IMR-90 (cell line): Measurements from ENCODE around the gene PIP4K2A. TPM values are rescaled to one million over a fixed set of nuclear protein-coding genes. Genes with fewer than 3 reads are reported as not detected.
A peak's percentile ranks its signal among the peaks of the same experiment; 100 is the strongest.

Source experiments
- ATAC-seq: fragments of 200-7000 bp; cut with Tn5 transposase; 2 replicates; pipeline ENCODE4 v1.9.1; 2020; ENCODE audit warnings: low read depth, mild to moderate bottlenecking, moderate library complexity
- BruUV-seq: library from RNA; stranded (reverse); fragments of 400-500 nt; replicated peaks from 2 replicates; lab custom pipeline; 2021; lab: Mats Ljungman, UMichigan
- CTCF ChIA-PET: fragments of 300-600 bp; formaldehyde crosslinking; extraction: SDS; loops from one replicate; lab custom pipeline; 2021; ENCODE audit warnings: antibody characterized with exemption; lab: Yijun Ruan, JAX
- POLR2A ChIA-PET: fragments of 300-600 bp; sonication (Branson Sonifier 250); formaldehyde crosslinking; loops from one replicate; lab custom pipeline; 2022; ENCODE audit warnings: antibody characterized with exemption; ENCODE audit not compliant: unreplicated experiment; lab: Charles Lee
- DNase-seq: peaks from one replicate; pipeline ENCODE4 v3.0.0; 2013
- H2AFZ ChIP-seq: replicated peaks from 2 replicates; pipeline ENCODE3; 2013; ENCODE audit warnings: low read length, mild to moderate bottlenecking; ENCODE audit not compliant: poor library complexity
- H2AK5ac ChIP-seq: 2 replicates; pipeline ENCODE4 v1.6.1; 2013; ENCODE audit warnings: low read depth, low read length, inconsistent platforms
- H2AK9ac ChIP-seq: replicated peaks from 2 replicates; pipeline ENCODE3; 2013; ENCODE audit warnings: mild to moderate bottlenecking, low read depth, low read length, moderate library complexity; ENCODE audit not compliant: poor library complexity
- H2BK120ac ChIP-seq: 2 replicates; pipeline ENCODE4 v1.6.1; 2013; ENCODE audit warnings: low read depth, low read length, inconsistent platforms
- H2BK15ac ChIP-seq: 3 replicates; pipeline ENCODE4 v1.6.1; 2013; ENCODE audit warnings: low read depth, low read length, inconsistent platforms
- H2BK20ac ChIP-seq: 2 replicates; pipeline ENCODE4 v1.6.1; 2013; ENCODE audit warnings: low read depth, mild to moderate bottlenecking, inconsistent platforms, low read length, moderate library complexity
- H2BK5ac ChIP-seq: 2 replicates; pipeline ENCODE4 v1.6.1; 2013; ENCODE audit warnings: mild to moderate bottlenecking, low read depth, low read length, inconsistent platforms; ENCODE audit not compliant: poor library complexity, severe bottlenecking
- H3K14ac ChIP-seq: replicated peaks from 2 replicates; pipeline ENCODE4 v1.6.1; 2013; ENCODE audit warnings: low read depth, low read length, inconsistent platforms
- H3K18ac ChIP-seq: 2 replicates; pipeline ENCODE4 v1.6.1; 2013; ENCODE audit warnings: low read depth, low read length, control low read depth
- H3K23ac ChIP-seq: 2 replicates; pipeline ENCODE4 v1.6.1; 2013; ENCODE audit warnings: low read depth, low read length, inconsistent platforms
- H3K27ac ChIP-seq: 2 replicates; pipeline ENCODE4 v1.5.1; 2013; ENCODE audit warnings: mild to moderate bottlenecking, control low read depth, low read length; ENCODE audit not compliant: insufficient read depth
- H3K27me3 ChIP-seq: 2 replicates; pipeline ENCODE4 v1.6.1; 2013; ENCODE audit warnings: low read length; ENCODE audit not compliant: control insufficient read depth, insufficient read depth
- H3K36me3 ChIP-seq: 2 replicates; pipeline ENCODE4 v1.6.1; 2013; ENCODE audit warnings: low read length, mixed read lengths; ENCODE audit not compliant: control insufficient read depth, insufficient read depth
- H3K4ac ChIP-seq: 2 replicates; pipeline ENCODE4 v1.6.1; 2013; ENCODE audit warnings: low read depth, low read length, inconsistent platforms
- H3K4me1 ChIP-seq: 2 replicates; pipeline ENCODE4 v1.6.1; 2013; ENCODE audit warnings: low read length, mixed read lengths; ENCODE audit not compliant: control insufficient read depth, insufficient read depth
- H3K4me2 ChIP-seq: 2 replicates; pipeline ENCODE4 v1.6.1; 2013; ENCODE audit warnings: low read depth, mild to moderate bottlenecking, control low read depth, low read length, moderate library complexity
- H3K4me3 ChIP-seq: 2 replicates; pipeline ENCODE4 v1.5.1; 2013; ENCODE audit warnings: low read depth, mild to moderate bottlenecking, control low read depth, low read length, moderate library complexity; ENCODE audit not compliant: insufficient read depth
- H3K56ac ChIP-seq: 2 replicates; pipeline ENCODE4 v1.6.1; 2013; ENCODE audit warnings: low read length, inconsistent platforms; ENCODE audit not compliant: insufficient read depth; ENCODE audit errors: extremely low read depth
- H3K79me1 ChIP-seq, 2 experiments: 2 replicates each; pipeline ENCODE4 v1.6.1; 2013; ENCODE audit warnings: low read length in 2 of 2, inconsistent platforms in 1 of 2, low read depth in 1 of 2
- H3K9ac ChIP-seq: 2 replicates; pipeline ENCODE4 v1.6.1; 2013; ENCODE audit warnings: low read depth, low read length, control low read depth
- H3K9me1 ChIP-seq: 2 replicates; pipeline ENCODE4 v1.6.1; 2013; ENCODE audit warnings: low read length, inconsistent platforms; ENCODE audit not compliant: insufficient read depth
- H3K9me3 ChIP-seq: 2 replicates; pipeline ENCODE4 v1.6.1; 2013; ENCODE audit warnings: low read length; ENCODE audit not compliant: control insufficient read depth, insufficient read depth
- H4K20me1 ChIP-seq: 2 replicates; pipeline ENCODE4 v1.6.1; 2013; ENCODE audit warnings: low read length, inconsistent platforms; ENCODE audit not compliant: insufficient read depth
- H4K5ac ChIP-seq: 2 replicates; pipeline ENCODE4 v1.6.1; 2013; ENCODE audit warnings: mild to moderate bottlenecking, low read depth, low read length, control low read depth
- H4K8ac ChIP-seq, 2 experiments: 2 replicates each; pipeline ENCODE4 v1.6.1; 2013; ENCODE audit warnings: low read depth in 2 of 2, low read length in 2 of 2, control low read depth in 1 of 2, inconsistent platforms in 1 of 2
- H4K91ac ChIP-seq: 2 replicates; pipeline ENCODE4 v1.6.1; 2013; ENCODE audit warnings: low read depth, low read length, inconsistent platforms; ENCODE audit not compliant: insufficient read depth
- BHLHE40 ChIP-seq: fragments of 150-350 bp; IDR thresholded peaks from 2 replicates; pipeline ENCODE4 v1.6.1; 2016; ENCODE audit warnings: mild to moderate bottlenecking, low read depth, low read length
- CHD1 ChIP-seq: IDR thresholded peaks from 2 replicates; pipeline ENCODE4 v1.6.1; 2012; ENCODE audit warnings: low read depth, low read length, improper control_type of control experiment
- FOS ChIP-seq: fragments of 150-350 bp; IDR thresholded peaks from 2 replicates; pipeline ENCODE4 v1.6.1; 2016; ENCODE audit warnings: low read depth, low read length
- MAFK ChIP-seq: IDR thresholded peaks from 2 replicates; pipeline ENCODE4 v1.6.1; 2012; ENCODE audit warnings: low read depth, low read length, improper control_type of control experiment
- MXI1 ChIP-seq: IDR thresholded peaks from 2 replicates; pipeline ENCODE4 v1.6.1; 2012; ENCODE audit warnings: low read depth, mild to moderate bottlenecking, low read length, moderate library complexity, borderline replicate concordance
- RAD21 ChIP-seq: IDR thresholded peaks from 2 replicates; pipeline ENCODE4 v1.6.1; 2012; ENCODE audit warnings: low read length, improper control_type of control experiment
- RCOR1 ChIP-seq: IDR thresholded peaks from 2 replicates; pipeline ENCODE4 v1.6.1; 2012; ENCODE audit warnings: mild to moderate bottlenecking, low read length, improper control_type of control experiment; ENCODE audit not compliant: insufficient replicate concordance
- SMC3 ChIP-seq: fragments of 150-350 bp; IDR thresholded peaks from 2 replicates; pipeline ENCODE4 v1.6.1; 2016; ENCODE audit warnings: low read depth, mild to moderate bottlenecking, antibody characterized with exemption, low read length, moderate library complexity
- WGBS, 2 experiments: methylation state at CpG; one replicate each; pipeline versions ENCODE4 v1.1.5 to v1.1.7; 2013; ENCODE audit warnings: missing lambda C conversion rate in 2 of 2; ENCODE audit not compliant: insufficient read length in 1 of 2; ENCODE audit errors: extremely low coverage in 2 of 2; 5-methylcytosine and 5-hydroxymethylcytosine counted together
- dilution Hi-C: fragments of 300-500 bp; cut with HindIII; formaldehyde crosslinking; loops from one replicate; pipeline ENCODE4 v1.14.3; 2018; ENCODE audit warnings: low sequenced_read_pairs; ENCODE audit not compliant: unreplicated experiment
- in situ Hi-C: fragments of 300-500 bp; cut with MboI; formaldehyde crosslinking; loops from 3 replicates; pipeline ENCODE4 v1.14.3; 2019; ENCODE audit warnings: low sequenced_read_pairs, inconsistent platforms, mixed read lengths
- intact Hi-C: fragments of 100-400 bp; cut with micrococcal nuclease; formaldehyde crosslinking; loops from 2 replicates; pipeline ENCODE4 v1.10.0; 2022
- polyA plus RNA-seq, 3 experiments: library from polyadenylated mRNA; depleted of rRNA; stranded (reverse); fragments of >200 nt; gene quantifications; 2 replicates each; pipeline ENCODE4 v1.2.3, GENCODE V29; 2012; ENCODE audit warnings: low replicate concordance in 1 of 3
- total RNA-seq: library from RNA; depleted of rRNA; stranded (reverse); fragments of >200 nt; gene quantifications from 2 replicates; pipeline ENCODE4 v1.2.3, GENCODE V29; 2012
- TF ChIP-seq, protein P1 (sequence below): fragments of 150-350 bp; IDR thresholded peaks from 2 replicates; pipeline ENCODE4 v1.6.1; 2017; ENCODE audit warnings: mild to moderate bottlenecking, antibody characterized with exemption, low read length, low read depth
- TF ChIP-seq, protein P2 (sequence below): conservative IDR thresholded peaks from 2 replicates; pipeline ENCODE4 v1.5.1; 2012; ENCODE audit warnings: mild to moderate bottlenecking, low read depth, low read length, improper control_type of control experiment

PIP4K2A gene
- total and polyA plus RNA-seq, 2 of the 4 experiments (the other 2 are of a cell fraction), result 9.8 to 18.1 TPM

DNA sequence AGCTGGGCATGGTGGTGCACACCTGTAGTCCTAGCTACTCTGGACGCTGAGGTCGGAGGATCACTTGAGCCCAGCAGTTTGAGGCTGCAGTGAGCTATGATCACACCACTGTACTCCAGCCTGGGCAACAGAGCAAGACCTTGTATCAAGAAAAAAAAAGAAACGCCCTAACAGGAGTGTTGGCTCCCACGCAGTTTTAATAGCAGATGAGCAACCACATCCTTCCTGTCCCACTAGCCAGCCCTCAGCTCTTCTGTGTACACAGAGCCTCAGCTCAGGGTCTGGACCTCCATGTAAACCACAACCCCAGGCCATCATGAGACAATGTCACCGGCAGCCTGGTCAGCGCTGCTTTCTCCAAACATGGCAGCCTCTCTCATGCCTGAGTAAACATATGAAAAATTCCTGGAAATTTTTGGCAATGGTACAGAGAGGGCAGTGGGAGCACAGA lies 108.2 kb downstream of the PIP4K2A start:
- H2BK5ac ChIP-seq, result no peak overlapping the region
- H2AFZ ChIP-seq, result peak overlapping the region; percentile 54
- no peak overlapping the region for H2BK15ac ChIP-seq
- no TSS peak for BruUV-seq
- peaks cover 7% of the 10 kb centered on the region for H3K36me3 ChIP-seq
- POLR2A ChIA-PET, result no interaction called here
- no peaks in the 10 kb centered on the region for H3K9me3 ChIP-seq
- no peaks in the 10 kb centered on the region for H3K27me3 ChIP-seq
- no peak overlapping the region for H3K4me2 ChIP-seq
- no peak overlapping the region for H2AK5ac ChIP-seq
- ATAC-seq (peak; percentile 70), DNase-seq (peak; percentile 59)
- no peak overlapping the region for H3K56ac ChIP-seq
- H3K14ac ChIP-seq, result 0 out of 2 replicates have a peak overlapping the region, but pooled peaks have one; percentile 74
- peaks cover 8% of the 10 kb centered on the region for H3K4me1 ChIP-seq
- H3K9ac ChIP-seq, result no peak overlapping the region
- no peak overlapping the region for H3K27ac ChIP-seq
- peak overlapping the region; percentile 17; the same call in 1 of the 2 replicates for H3K23ac ChIP-seq
- dilution Hi-C loops, result no loop called here
- H3K18ac ChIP-seq, result no peak overlapping the region
- no peaks in the 10 kb centered on the region for H4K20me1 ChIP-seq
- peaks cover 9% of the 10 kb centered on the region; the same call in 1 of the 2 replicates for H3K9me1 ChIP-seq
- H2BK120ac ChIP-seq, result peak overlapping the region; percentile 36; the same call in 1 of the 2 replicates
- WGBS, 2 experiments, result 0% methylated on average over 1 of the region's 6 CpGs; no CpG with 5 or more reads in 1 of the 2 experiments
- 0 out of 2 replicates have a peak overlapping the region, but pooled peaks have one; percentile 20 for H2BK20ac ChIP-seq
- in situ Hi-C loops, result loop anchor here (25.0 kb wide), 1 partner anchor 1094 kb away; no protein-coding TSS in a partner anchor
- H3K4ac ChIP-seq, result peak overlapping the region; percentile 51
- no peak overlapping the region for H4K5ac ChIP-seq
- no peak overlapping the region for H4K8ac ChIP-seq
- H3K79me1 ChIP-seq, result peaks cover 13 to 58% of the 10 kb centered on the region in 2 experiments
- no peak for TF ChIP-seq SMC3
- TF ChIP-seq, protein P1, sequence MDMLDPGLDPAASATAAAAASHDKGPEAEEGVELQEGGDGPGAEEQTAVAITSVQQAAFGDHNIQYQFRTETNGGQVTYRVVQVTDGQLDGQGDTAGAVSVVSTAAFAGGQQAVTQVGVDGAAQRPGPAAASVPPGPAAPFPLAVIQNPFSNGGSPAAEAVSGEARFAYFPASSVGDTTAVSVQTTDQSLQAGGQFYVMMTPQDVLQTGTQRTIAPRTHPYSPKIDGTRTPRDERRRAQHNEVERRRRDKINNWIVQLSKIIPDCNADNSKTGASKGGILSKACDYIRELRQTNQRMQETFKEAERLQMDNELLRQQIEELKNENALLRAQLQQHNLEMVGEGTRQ, result no peak
- TF ChIP-seq BHLHE40, result no peak
- no peak for TF ChIP-seq MAFK
- TF ChIP-seq RAD21, result no peak
- no peak for TF ChIP-seq RCOR1
- TF ChIP-seq CHD1, result no peak
- TF ChIP-seq, protein P2, sequence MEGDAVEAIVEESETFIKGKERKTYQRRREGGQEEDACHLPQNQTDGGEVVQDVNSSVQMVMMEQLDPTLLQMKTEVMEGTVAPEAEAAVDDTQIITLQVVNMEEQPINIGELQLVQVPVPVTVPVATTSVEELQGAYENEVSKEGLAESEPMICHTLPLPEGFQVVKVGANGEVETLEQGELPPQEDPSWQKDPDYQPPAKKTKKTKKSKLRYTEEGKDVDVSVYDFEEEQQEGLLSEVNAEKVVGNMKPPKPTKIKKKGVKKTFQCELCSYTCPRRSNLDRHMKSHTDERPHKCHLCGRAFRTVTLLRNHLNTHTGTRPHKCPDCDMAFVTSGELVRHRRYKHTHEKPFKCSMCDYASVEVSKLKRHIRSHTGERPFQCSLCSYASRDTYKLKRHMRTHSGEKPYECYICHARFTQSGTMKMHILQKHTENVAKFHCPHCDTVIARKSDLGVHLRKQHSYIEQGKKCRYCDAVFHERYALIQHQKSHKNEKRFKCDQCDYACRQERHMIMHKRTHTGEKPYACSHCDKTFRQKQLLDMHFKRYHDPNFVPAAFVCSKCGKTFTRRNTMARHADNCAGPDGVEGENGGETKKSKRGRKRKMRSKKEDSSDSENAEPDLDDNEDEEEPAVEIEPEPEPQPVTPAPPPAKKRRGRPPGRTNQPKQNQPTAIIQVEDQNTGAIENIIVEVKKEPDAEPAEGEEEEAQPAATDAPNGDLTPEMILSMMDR, result no peak
- no peak for TF ChIP-seq MXI1
- no peak for TF ChIP-seq FOS
- H2AK9ac ChIP-seq, result no peak overlapping the region
- CTCF ChIA-PET, result interaction anchor here (0.5 to 1.0 kb wide), 2 partner anchors 111 to 382 kb away, joined by 3 read pairs; no protein-coding TSS in a partner anchor
- intact Hi-C loops, result no loop called here
- H4K91ac ChIP-seq, result no peak overlapping the region
- H3K4me3 ChIP-seq, result no peak overlapping the region
